ENCODE results near the gene RAB15.
"Not testable (repeated sequence)": the region's sequence is repeated elsewhere in the genome, so short reads cannot be mapped to it uniquely, and the experiment has no call there.

The RAB15 gene

DNA sequence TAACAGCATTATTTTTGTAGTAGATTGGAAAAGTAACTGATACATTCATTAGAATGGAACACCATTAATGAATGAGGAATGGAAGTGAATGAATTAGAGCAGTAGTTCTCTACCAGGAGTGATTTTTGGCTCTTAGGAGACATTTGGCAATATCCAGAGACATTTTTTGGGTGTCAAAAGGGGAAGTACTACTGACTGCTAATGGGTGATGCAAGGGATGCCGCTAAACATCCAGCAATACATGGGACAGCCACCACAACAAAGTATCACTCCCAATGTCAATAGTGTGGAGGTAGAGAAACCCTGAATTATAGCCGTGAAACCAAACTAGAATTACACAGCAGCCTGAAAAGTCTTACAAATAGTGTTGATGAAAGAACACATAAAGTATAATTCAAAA, 56.3 kb downstream of the RAB15 start:
- Histone ChIP-seq H3K9me3 (no peaks in the 10 kb centered on the region), H3K4me3 (ENCODE audit: low read depth, low read length) (no peak overlapping the region), H3K4me1 (peaks cover 3% of the 10 kb centered on the region; the same call in 1 of the 2 replicates), H3K27me3 (no peaks in the 10 kb centered on the region), H3K36me3 (no peaks in the 10 kb centered on the region)
- TF ChIP-seq, protein P1, sequence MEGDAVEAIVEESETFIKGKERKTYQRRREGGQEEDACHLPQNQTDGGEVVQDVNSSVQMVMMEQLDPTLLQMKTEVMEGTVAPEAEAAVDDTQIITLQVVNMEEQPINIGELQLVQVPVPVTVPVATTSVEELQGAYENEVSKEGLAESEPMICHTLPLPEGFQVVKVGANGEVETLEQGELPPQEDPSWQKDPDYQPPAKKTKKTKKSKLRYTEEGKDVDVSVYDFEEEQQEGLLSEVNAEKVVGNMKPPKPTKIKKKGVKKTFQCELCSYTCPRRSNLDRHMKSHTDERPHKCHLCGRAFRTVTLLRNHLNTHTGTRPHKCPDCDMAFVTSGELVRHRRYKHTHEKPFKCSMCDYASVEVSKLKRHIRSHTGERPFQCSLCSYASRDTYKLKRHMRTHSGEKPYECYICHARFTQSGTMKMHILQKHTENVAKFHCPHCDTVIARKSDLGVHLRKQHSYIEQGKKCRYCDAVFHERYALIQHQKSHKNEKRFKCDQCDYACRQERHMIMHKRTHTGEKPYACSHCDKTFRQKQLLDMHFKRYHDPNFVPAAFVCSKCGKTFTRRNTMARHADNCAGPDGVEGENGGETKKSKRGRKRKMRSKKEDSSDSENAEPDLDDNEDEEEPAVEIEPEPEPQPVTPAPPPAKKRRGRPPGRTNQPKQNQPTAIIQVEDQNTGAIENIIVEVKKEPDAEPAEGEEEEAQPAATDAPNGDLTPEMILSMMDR (IDR thresholded peaks at IDR 0.05; ENCODE audit: low read depth, low read length), result no peak
- no peak for DNase-seq

GRCh38 chr14:64915029-64915424, 57.1 kb downstream of the RAB15 start:
- Histone ChIP-seq H3K36me3 (no peaks in the 10 kb centered on the region), H3K4me1 (peaks cover 3% of the 10 kb centered on the region; the same call in 1 of the 2 replicates)
- TF ChIP-seq, protein P1 (IDR thresholded peaks at IDR 0.05; ENCODE audit: low read depth, low read length), result no peak

GRCh38 chr14:64914237-64915028, 57.7 kb downstream of the RAB15 start, which contains the start of gene CHURC1:
Gene CHURC1 (plus strand): TSS chr14:64914455. CDS start chr14:64914496, 41 bp downstream.
- Histone ChIP-seq H3K4me3 (ENCODE audit: low read depth, low read length) (peak within 1 kb of the TSS; percentile 96), H3K36me3 (no peaks in the 10 kb centered on the region)
- peak; percentile 99 for DNase-seq

More at GRCh38 chr14:64915029-64915424, 57.1 kb downstream of the RAB15 start:
- H3K4me3 ChIP-seq (ENCODE audit: low read depth, low read length), result peak overlapping the region; percentile 96
- DNase-seq, result no peak
- H3K27me3 ChIP-seq, result no peaks in the 10 kb centered on the region
- H3K9me3 ChIP-seq, result no peaks in the 10 kb centered on the region

DNA sequence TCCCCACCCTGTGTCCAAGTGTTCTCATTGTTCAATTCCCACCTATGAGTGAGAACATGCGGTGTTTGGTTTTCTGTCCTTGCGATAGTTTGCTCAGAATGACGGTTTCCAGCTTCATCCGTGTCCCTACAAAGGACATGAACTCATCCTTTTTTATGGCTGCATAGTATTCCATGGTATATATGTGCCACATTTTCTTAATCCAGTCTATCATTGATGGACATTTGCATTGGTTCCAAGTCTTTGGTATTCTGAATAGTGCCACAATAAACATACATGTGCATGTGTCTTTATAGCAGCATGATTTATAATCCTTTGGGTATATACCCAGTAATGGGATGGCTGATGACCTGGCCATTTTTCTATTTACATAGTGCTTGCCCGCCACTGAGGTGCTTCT, 58.7 kb downstream of the RAB15 start:
- H3K36me3 ChIP-seq; H3K4me3 ChIP-seq (ENCODE audit: low read depth, low read length); H3K4me1 ChIP-seq; DNase-seq; H3K27me3 ChIP-seq; H3K9me3 ChIP-seq: not testable (repeated sequence)

More at GRCh38 chr14:64914237-64915028, 57.7 kb downstream of the RAB15 start, which contains the start of gene CHURC1:
- Histone ChIP-seq H3K4me1 (peaks cover 3% of the 10 kb centered on the region; the same call in 1 of the 2 replicates), H3K27me3 (no peaks in the 10 kb centered on the region), H3K9me3 (no peaks in the 10 kb centered on the region)
- TF ChIP-seq, protein P1 (IDR thresholded peaks at IDR 0.05; ENCODE audit: low read depth, low read length), result no peak

DNA sequence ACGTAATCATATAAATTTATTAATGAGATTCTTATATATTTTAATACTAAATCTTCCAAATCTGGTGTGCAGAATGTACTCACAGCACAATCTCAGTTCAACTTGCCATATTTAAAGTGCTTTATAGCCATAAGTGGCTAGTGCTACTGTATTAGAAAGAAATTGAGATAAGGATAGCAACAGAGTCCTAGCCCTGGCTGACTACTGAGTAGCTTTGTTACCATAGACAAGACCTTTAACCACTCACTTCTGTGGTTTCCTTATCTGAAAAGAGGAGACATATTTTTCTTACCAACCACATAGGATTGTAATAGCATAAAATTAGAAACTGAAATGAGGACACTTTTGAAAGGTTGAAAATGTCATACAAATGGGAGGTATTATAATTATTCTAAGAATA, 59.9 kb downstream of the RAB15 start:
- 0 out of 2 replicates have a peak, but pooled peaks cover 3% of the 10 kb centered on the region for H3K27me3 ChIP-seq
- no peak overlapping the region for H3K4me3 ChIP-seq (ENCODE audit: low read depth, low read length)
- no peak for DNase-seq
- H3K9me3 ChIP-seq, result no peaks in the 10 kb centered on the region
- peaks cover 3% of the 10 kb centered on the region; the same call in 1 of the 2 replicates for H3K4me1 ChIP-seq
- H3K36me3 ChIP-seq, result no peaks in the 10 kb centered on the region
- TF ChIP-seq, protein P1 (IDR thresholded peaks at IDR 0.05; ENCODE audit: low read depth, low read length), result no peak

- Histone ChIP-seq H3K4me1 (peaks cover 3% of the 10 kb centered on the region; the same call in 1 of the 2 replicates), H3K4me3 (ENCODE audit: low read depth, low read length) (no peak overlapping the region; the same call in 1 of the 2 replicates), H3K36me3 (no peaks in the 10 kb centered on the region), H3K9me3 (no peaks in the 10 kb centered on the region), H3K27me3 (peaks cover 4% of the 10 kb centered on the region; the same call in 1 of the 2 replicates)
- TF ChIP-seq, protein P1 (IDR thresholded peaks at IDR 0.05; ENCODE audit: low read depth, low read length), result peak; percentile 81
- peak; percentile 22 for DNase-seq
Measured at GRCh38 chr14:64910847-64911495, 61.2 kb downstream of the RAB15 start.

Data from BE2C (cell line).